Peyer's patch (tissue), 4 donors: ENCODE data around the gene TIMM13. TPM values are rescaled to one million over a fixed set of nuclear protein-coding genes. Genes with fewer than 3 reads are reported as not detected.

Experiments used
- DNase-seq, 3 donors: peaks; one replicate each; pipeline ENCODE4 v3.0.0-alpha.2; 2017 to 2019
- H3K27ac ChIP-seq, 4 donors: fragments of 200-600 bp; sonication (generic); one replicate each; pipeline ENCODE4 v1.5.1; 2016 to 2019
- H3K27me3 ChIP-seq, 2 donors: fragments of 200-600 bp; sonication (generic); one replicate each; pipeline ENCODE4 v1.5.1; 2019
- H3K36me3 ChIP-seq, 3 donors: fragments of 200-600 bp; sonication (generic); one replicate each; pipeline ENCODE4 v1.5.1; 2016 to 2019
- H3K4me1 ChIP-seq, 4 donors: fragments of 200-600 bp; sonication (generic); one replicate each; pipeline ENCODE4 v1.5.1; 2016 to 2019
- H3K4me3 ChIP-seq, 4 donors: fragments of 200-600 bp; sonication (generic); 1 replicate in 3 of 4; 2 replicates in 1 of 4; pipeline ENCODE4 v1.5.1; 2016 to 2019; ENCODE audit warnings: mild to moderate bottlenecking in 1 of 4
- H3K9me3 ChIP-seq, 4 donors: fragments of 200-600 bp; sonication (generic); one replicate each; pipeline ENCODE4 v1.5.1; 2016 to 2019; ENCODE audit warnings: mild to moderate bottlenecking in 1 of 4
- POLR2A ChIP-seq, 2 donors: fragments of 450-650 bp; IDR thresholded peaks; one replicate each; pipeline ENCODE4 v1.5.1; 2017; ENCODE audit warnings: antibody characterized with exemption in 2 of 2, mild to moderate bottlenecking in 2 of 2, moderate library complexity in 2 of 2
- total RNA-seq, 4 donors: library from RNA; depleted of rRNA; stranded (reverse); fragments of >200 nt; gene quantifications; one replicate each; pipeline ENCODE4 v1.1.0, GENCODE V29; 2016
- TF ChIP-seq, protein P1 (sequence below), 6 experiments: fragments of 450-650 bp in 4 of 6; fragments of 200-600 bp in 2 of 6; sonication (generic) in 1 of 6; IDR thresholded peaks; one replicate each; pipeline ENCODE4 v1.5.1; 2017 to 2019; ENCODE audit warnings: antibody characterized with exemption in 6 of 6, mild to moderate bottlenecking in 3 of 6, moderate library complexity in 1 of 6

TIMM13 gene
- total RNA-seq, 4 donors from 2014 or later, result 28.1 to 44.4 (median 44.0) TPM

DNA sequence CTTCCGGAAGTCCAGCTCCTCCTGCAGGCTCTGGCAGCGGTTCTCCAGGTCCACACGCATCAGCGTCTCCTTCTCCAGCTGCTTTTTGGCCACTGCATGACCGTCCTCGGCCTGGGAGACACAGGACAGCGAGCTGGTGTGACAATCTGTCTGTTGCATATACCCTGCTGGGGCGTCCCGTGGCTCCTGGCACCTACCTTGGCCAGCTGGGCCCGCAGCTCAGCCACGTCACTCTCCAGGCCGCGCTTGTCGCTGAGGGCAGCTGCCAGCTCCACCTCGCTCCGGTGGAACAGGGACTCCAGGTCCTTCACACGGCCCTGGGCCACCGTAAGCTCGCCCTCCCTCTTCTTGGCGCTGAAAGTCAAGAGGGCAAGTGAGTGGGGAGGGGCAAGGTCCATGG lies 10.8 kb upstream of the TIMM13 start:
- H3K27me3 ChIP-seq, result no peaks in the 10 kb centered on the region
- TF ChIP-seq, protein P1, sequence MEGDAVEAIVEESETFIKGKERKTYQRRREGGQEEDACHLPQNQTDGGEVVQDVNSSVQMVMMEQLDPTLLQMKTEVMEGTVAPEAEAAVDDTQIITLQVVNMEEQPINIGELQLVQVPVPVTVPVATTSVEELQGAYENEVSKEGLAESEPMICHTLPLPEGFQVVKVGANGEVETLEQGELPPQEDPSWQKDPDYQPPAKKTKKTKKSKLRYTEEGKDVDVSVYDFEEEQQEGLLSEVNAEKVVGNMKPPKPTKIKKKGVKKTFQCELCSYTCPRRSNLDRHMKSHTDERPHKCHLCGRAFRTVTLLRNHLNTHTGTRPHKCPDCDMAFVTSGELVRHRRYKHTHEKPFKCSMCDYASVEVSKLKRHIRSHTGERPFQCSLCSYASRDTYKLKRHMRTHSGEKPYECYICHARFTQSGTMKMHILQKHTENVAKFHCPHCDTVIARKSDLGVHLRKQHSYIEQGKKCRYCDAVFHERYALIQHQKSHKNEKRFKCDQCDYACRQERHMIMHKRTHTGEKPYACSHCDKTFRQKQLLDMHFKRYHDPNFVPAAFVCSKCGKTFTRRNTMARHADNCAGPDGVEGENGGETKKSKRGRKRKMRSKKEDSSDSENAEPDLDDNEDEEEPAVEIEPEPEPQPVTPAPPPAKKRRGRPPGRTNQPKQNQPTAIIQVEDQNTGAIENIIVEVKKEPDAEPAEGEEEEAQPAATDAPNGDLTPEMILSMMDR (IDR thresholded peaks at IDR 0.05), result no peak
- TF ChIP-seq POLR2A (IDR thresholded peaks at IDR 0.05), result no peak
- no peaks in the 10 kb centered on the region for H3K9me3 ChIP-seq
- no peaks in the 10 kb centered on the region for H3K4me1 ChIP-seq
- no peak for DNase-seq
- H3K36me3 ChIP-seq, result peaks cover 0 to 52% (median 0%) of the 10 kb centered on the region in 3 donors
- no peak overlapping the region for H3K4me3 ChIP-seq
- no peak overlapping the region for H3K27ac ChIP-seq

- no peaks in the 10 kb centered on the region for H3K4me1 ChIP-seq
- H3K27ac ChIP-seq, result no peak overlapping the region
- H3K27me3 ChIP-seq, result no peaks in the 10 kb centered on the region
- DNase-seq, result no peak
- TF ChIP-seq POLR2A (IDR thresholded peaks at IDR 0.05), result no peak
- TF ChIP-seq, protein P1 (IDR thresholded peaks at IDR 0.05), result no peak
- H3K36me3 ChIP-seq, result peaks cover 0 to 50% (median 0%) of the 10 kb centered on the region in 3 donors
- H3K4me3 ChIP-seq, result no peak overlapping the region
- H3K9me3 ChIP-seq, result no peaks in the 10 kb centered on the region
These were observed 9.5 kb upstream of the TIMM13 start for GRCh38 chr19:2436926-2437325.

DNA sequence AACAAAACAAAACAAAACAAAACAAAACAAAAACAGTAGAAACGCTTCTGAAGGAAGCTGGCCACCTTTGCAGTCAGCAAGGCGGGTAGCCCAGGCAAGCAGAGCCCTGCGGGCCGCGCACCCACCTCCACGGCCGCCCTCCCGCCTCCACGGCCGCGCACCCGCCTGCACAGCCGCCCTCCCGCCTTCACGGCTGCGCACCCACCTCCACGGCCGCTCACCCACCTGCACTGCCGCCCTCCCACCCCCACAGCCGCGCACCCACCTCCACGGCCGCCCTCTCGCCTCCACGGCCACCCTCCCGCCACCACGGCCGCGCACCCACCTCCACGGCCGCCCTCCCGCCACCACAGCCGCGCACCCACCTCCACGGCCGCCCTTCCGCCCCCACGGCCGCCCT lies 9.0 kb upstream of the TIMM13 start:
- TF ChIP-seq, protein P1 (IDR thresholded peaks at IDR 0.05), result no peak
- no peak for TF ChIP-seq POLR2A (IDR thresholded peaks at IDR 0.05)
- Histone ChIP-seq H3K36me3 (peaks cover 0 to 52% (median 0%) of the 10 kb centered on the region in 3 donors), H3K4me1 (no peaks in the 10 kb centered on the region), H3K4me3 (no peak overlapping the region), H3K27ac (no peak overlapping the region), H3K9me3 (no peaks in the 10 kb centered on the region), H3K27me3 (no peaks in the 10 kb centered on the region)
- no peak for DNase-seq

- Histone ChIP-seq H3K4me1 (no peaks in the 10 kb centered on the region), H3K4me3 (no peak overlapping the region), H3K36me3 (peaks cover 0 to 54% (median 0%) of the 10 kb centered on the region in 3 donors), H3K27ac (no peak overlapping the region), H3K27me3 (no peaks in the 10 kb centered on the region), H3K9me3 (no peaks in the 10 kb centered on the region)
- TF ChIP-seq, protein P1 (IDR thresholded peaks at IDR 0.05), result no peak
- no peak for TF ChIP-seq POLR2A (IDR thresholded peaks at IDR 0.05)
- DNase-seq, result no peak
These were observed 7.4 kb upstream of the TIMM13 start for GRCh38 chr19:2434721-2435265.

GRCh38 chr19:2434267-2434666 lies 6.9 kb upstream of the TIMM13 start:
- H3K27me3 ChIP-seq, result no peaks in the 10 kb centered on the region
- no peaks in the 10 kb centered on the region for H3K9me3 ChIP-seq
- H3K36me3 ChIP-seq, result peaks cover 0 to 54% (median 0%) of the 10 kb centered on the region in 3 donors
- no peak overlapping the region for H3K27ac ChIP-seq
- H3K4me3 ChIP-seq, result no peak overlapping the region
- TF ChIP-seq, protein P1 (IDR thresholded peaks at IDR 0.05), result no peak
- TF ChIP-seq POLR2A (IDR thresholded peaks at IDR 0.05), result no peak
- DNase-seq, result no peak
- no peaks in the 10 kb centered on the region for H3K4me1 ChIP-seq

- H3K9me3 ChIP-seq, result no peaks in the 10 kb centered on the region
- H3K4me3 ChIP-seq, result no peak overlapping the region
- no peak overlapping the region for H3K27ac ChIP-seq
- H3K36me3 ChIP-seq, result peaks cover 0 to 54% (median 0%) of the 10 kb centered on the region in 3 donors
- no peaks in the 10 kb centered on the region for H3K27me3 ChIP-seq
- TF ChIP-seq POLR2A (IDR thresholded peaks at IDR 0.05), result no peak
- TF ChIP-seq, protein P1 (IDR thresholded peaks at IDR 0.05), result no peak
- no peak for DNase-seq
- peaks cover 0 to under 1% (median 0%) of the 10 kb centered on the region in 4 donors for H3K4me1 ChIP-seq
These were observed 6.5 kb upstream of the TIMM13 start for GRCh38 chr19:2433854-2434253.
